HG03457 (cell line): ENCODE data around the gene CENPE.
A peak's percentile ranks its signal among the peaks of the same experiment; 100 is the strongest.
"Not testable (repeated sequence)": the region's sequence is repeated elsewhere in the genome, so short reads cannot be mapped to it uniquely, and the experiment has no call there.

Experiments used
- ATAC-seq: cut with Tn5 transposase; IDR thresholded peaks from one replicate; pipeline ENCODE4 v1.9.1; 2021; ENCODE audit warnings: moderate number of reproducible peaks; ENCODE audit not compliant: unreplicated experiment

CENPE gene

GRCh38 chr4:103198111-103198765, at the start of gene CENPE:
Gene CENPE, minus strand, starts transcription at chr4:103198343. Its CDS starts 24 bp downstream, at chr4:103198319.
- peak; percentile 95 for ATAC-seq

GRCh38 chr4:103244251-103244650, 46.1 kb upstream of the CENPE start:
- no peak for ATAC-seq

GRCh38 chr4:103230938-103231337, 32.8 kb upstream of the CENPE start:
- ATAC-seq: not testable (repeated sequence)

GRCh38 chr4:103223556-103223955, 25.4 kb upstream of the CENPE start:
- not testable (repeated sequence) for ATAC-seq

GRCh38 chr4:103207673-103208072, 9.5 kb upstream of the CENPE start:
- no peak for ATAC-seq

- ATAC-seq: no peak
Observed at GRCh38 chr4:103204111-103204510, 6.0 kb upstream of the CENPE start.

GRCh38 chr4:103201724-103202123, 3.6 kb upstream of the CENPE start:
- no peak for ATAC-seq

- ATAC-seq: no peak
Observed at GRCh38 chr4:103201253-103201652, 3.1 kb upstream of the CENPE start.

- ATAC-seq: no peak
Observed at GRCh38 chr4:103199009-103199408, 866 bp upstream of the CENPE start.

- peak; percentile 36 for ATAC-seq
Observed at GRCh38 chr4:103197765-103198110, 405 bp downstream of the CENPE start.

- no peak for ATAC-seq
Observed at GRCh38 chr4:103193457-103193856, 4.7 kb downstream of the CENPE start.

- no peak for ATAC-seq
Observed at GRCh38 chr4:103171006-103171405, 27.1 kb downstream of the CENPE start.

GRCh38 chr4:103169750-103170149, 28.4 kb downstream of the CENPE start:
- not testable (repeated sequence) for ATAC-seq

GRCh38 chr4:103168993-103169392, 29.1 kb downstream of the CENPE start:
- ATAC-seq: no peak

GRCh38 chr4:103162176-103162575, 36.0 kb downstream of the CENPE start:
- no peak for ATAC-seq

GRCh38 chr4:103158760-103159159, 39.4 kb downstream of the CENPE start:
- ATAC-seq: no peak

- no peak for ATAC-seq
Observed at GRCh38 chr4:103156106-103156505, 42.0 kb downstream of the CENPE start.

- ATAC-seq: no peak
Observed at GRCh38 chr4:103152381-103152780, 45.8 kb downstream of the CENPE start.

GRCh38 chr4:103150677-103151076, 47.5 kb downstream of the CENPE start:
- ATAC-seq: no peak

- no peak for ATAC-seq
Observed at GRCh38 chr4:103144926-103145325, 53.2 kb downstream of the CENPE start.

GRCh38 chr4:103137446-103137827, 60.7 kb downstream of the CENPE start:
- ATAC-seq: no peak

GRCh38 chr4:103136671-103137445, 61.3 kb downstream of the CENPE start:
- ATAC-seq: no peak
